IgD-negative memory B cell (primary cell): ENCODE data around the gene TMEM98. TPM values are rescaled to one million over a fixed set of nuclear protein-coding genes. Genes with fewer than 3 reads are reported as not detected.
"Not testable (repeated sequence)": the region's sequence is repeated elsewhere in the genome, so short reads cannot be mapped to it uniquely, and the experiment has no call there.

ENCODE experiments used
- H3K27ac Mint-ChIP-seq, 3 donors: one replicate each; pipeline ENCODE4 v1.8.0; 2020 to 2022; ENCODE audit warnings: mild to moderate bottlenecking in 3 of 3, mixed read lengths in 3 of 3, moderate library complexity in 1 of 3
- H3K27me3 Mint-ChIP-seq: one replicate; pipeline ENCODE4 v1.8.0; 2021; ENCODE audit warnings: mixed read lengths
- H3K36me3 Mint-ChIP-seq: one replicate; pipeline ENCODE4 v1.8.0; 2020; ENCODE audit warnings: mild to moderate bottlenecking, mixed read lengths
- H3K4me1 Mint-ChIP-seq, 3 donors: one replicate each; pipeline ENCODE4 v1.8.0; 2020 to 2022; ENCODE audit warnings: mixed read lengths in 3 of 3, mild to moderate bottlenecking in 1 of 3
- H3K4me3 Mint-ChIP-seq, 4 donors: one replicate each; pipeline ENCODE4 v1.8.0; 2020 to 2022; ENCODE audit warnings: mild to moderate bottlenecking in 4 of 4, mixed read lengths in 4 of 4, moderate library complexity in 3 of 4
- H3K9me3 Mint-ChIP-seq, 3 donors: one replicate each; pipeline ENCODE4 v1.8.0; 2020 to 2021; ENCODE audit warnings: mixed read lengths in 3 of 3, mild to moderate bottlenecking in 1 of 3
- polyA plus RNA-seq: library from polyadenylated mRNA; unstranded; fragments of 300-500 nt; fragmentation: Illumina TruSeq; gene quantifications from one replicate; pipeline ENCODE4 v1.2.3, GENCODE V29; 2021

Gene TMEM98
- polyA plus RNA-seq, 1 donor from 2014 or later: not detected

GRCh38 chr17:32969231-32969630, 41.3 kb downstream of the TMEM98 start:
- Mint-ChIP-seq H3K9me3 (peaks cover 0 to 11% (median 4%) of the 10 kb centered on the region in 3 donors), H3K27me3 (peaks cover 12% of the 10 kb centered on the region)
- not testable (repeated sequence) for H3K36me3 Mint-ChIP-seq, H3K4me1 Mint-ChIP-seq, H3K27ac Mint-ChIP-seq, H3K4me3 Mint-ChIP-seq

GRCh38 chr17:32970281-32970680, 42.3 kb downstream of the TMEM98 start:
- Mint-ChIP-seq H3K27ac (peak overlapping the region in 1 of 3 donors; percentile 80), H3K36me3 (peaks cover 1% of the 10 kb centered on the region)

GRCh38 chr17:32971171-32971570, 43.2 kb downstream of the TMEM98 start:
- Mint-ChIP-seq H3K27me3 (peaks cover 1% of the 10 kb centered on the region), H3K4me3 (no peak overlapping the region), H3K4me1 (peaks cover 0 to 2% (median 0%) of the 10 kb centered on the region in 3 donors), H3K27ac (no peak overlapping the region), H3K9me3 (peaks cover 0 to 8% (median 4%) of the 10 kb centered on the region in 3 donors), H3K36me3 (peaks cover 1% of the 10 kb centered on the region)

More at GRCh38 chr17:32970281-32970680, 42.3 kb downstream of the TMEM98 start:
- H3K4me3 Mint-ChIP-seq: peak overlapping the region in 1 of 4 donors; percentile 84
- H3K27me3 Mint-ChIP-seq: peaks cover 5% of the 10 kb centered on the region
- H3K9me3 Mint-ChIP-seq: peaks cover 0 to 11% (median 4%) of the 10 kb centered on the region in 3 donors
- H3K4me1 Mint-ChIP-seq: peaks cover 0 to 2% (median 0%) of the 10 kb centered on the region in 3 donors

GRCh38 chr17:32976131-32976530, 48.2 kb downstream of the TMEM98 start:
- Mint-ChIP-seq H3K9me3 (peaks cover 0 to 8% (median 3%) of the 10 kb centered on the region in 3 donors), H3K4me1 (peaks cover 0 to 2% (median 0%) of the 10 kb centered on the region in 3 donors), H3K27ac (no peak overlapping the region), H3K4me3 (no peak overlapping the region), H3K36me3 (peaks cover 1% of the 10 kb centered on the region), H3K27me3 (peaks cover 3% of the 10 kb centered on the region)

GRCh38 chr17:32976605-32977004, 48.7 kb downstream of the TMEM98 start:
- Mint-ChIP-seq H3K36me3 (peaks cover 3% of the 10 kb centered on the region), H3K4me3 (no peak overlapping the region), H3K27me3 (peaks cover 3% of the 10 kb centered on the region), H3K9me3 (peaks cover 0 to 7% (median 3%) of the 10 kb centered on the region in 3 donors), H3K27ac (no peak overlapping the region), H3K4me1 (peaks cover 0 to 2% (median 0%) of the 10 kb centered on the region in 3 donors)

- Mint-ChIP-seq H3K27me3 (peaks cover 9% of the 10 kb centered on the region), H3K4me3 (no peak overlapping the region), H3K4me1 (no peaks in the 10 kb centered on the region), H3K9me3 (peaks cover 2 to 13% (median 10%) of the 10 kb centered on the region in 3 donors), H3K27ac (no peak overlapping the region), H3K36me3 (peaks cover 2% of the 10 kb centered on the region)
Measured at GRCh38 chr17:32980230-32980629, 52.3 kb downstream of the TMEM98 start.

GRCh38 chr17:32981611-32982010, 53.7 kb downstream of the TMEM98 start:
- H3K27me3 Mint-ChIP-seq, H3K4me3 Mint-ChIP-seq, H3K27ac Mint-ChIP-seq, H3K36me3 Mint-ChIP-seq, H3K4me1 Mint-ChIP-seq: not testable (repeated sequence)
- H3K9me3 Mint-ChIP-seq: peaks cover 2 to 13% (median 10%) of the 10 kb centered on the region in 3 donors

GRCh38 chr17:32985050-32985756, 57.2 kb downstream of the TMEM98 start:
- peaks cover 12 to 31% (median 19%) of the 10 kb centered on the region in 3 donors for H3K9me3 Mint-ChIP-seq
- peak overlapping the region in 1 of 4 donors; percentile 34 for H3K4me3 Mint-ChIP-seq
- H3K27me3 Mint-ChIP-seq: peaks cover 6% of the 10 kb centered on the region
- peaks cover 0 to 5% (median 0%) of the 10 kb centered on the region in 3 donors for H3K4me1 Mint-ChIP-seq
- peaks cover 3% of the 10 kb centered on the region for H3K36me3 Mint-ChIP-seq
- H3K27ac Mint-ChIP-seq: no peak overlapping the region

GRCh38 chr17:32987453-32987805, 59.5 kb downstream of the TMEM98 start:
- not testable (repeated sequence) for H3K27ac Mint-ChIP-seq, H3K4me1 Mint-ChIP-seq, H3K27me3 Mint-ChIP-seq, H3K4me3 Mint-ChIP-seq, H3K36me3 Mint-ChIP-seq
- H3K9me3 Mint-ChIP-seq: peaks cover 10 to 20% (median 12%) of the 10 kb centered on the region in 3 donors

GRCh38 chr17:32987868-32988267, 59.9 kb downstream of the TMEM98 start:
- Mint-ChIP-seq H3K9me3 (peaks cover 10 to 18% (median 12%) of the 10 kb centered on the region in 3 donors), H3K4me3 (peak overlapping the region in 1 of 4 donors; percentile 65)
- H3K36me3 Mint-ChIP-seq, H3K4me1 Mint-ChIP-seq, H3K27ac Mint-ChIP-seq, H3K27me3 Mint-ChIP-seq: not testable (repeated sequence)

- no peak overlapping the region for H3K27ac Mint-ChIP-seq
- peaks cover 10 to 18% (median 12%) of the 10 kb centered on the region in 3 donors for H3K9me3 Mint-ChIP-seq
- peaks cover 2% of the 10 kb centered on the region for H3K36me3 Mint-ChIP-seq
- peaks cover 0 to 5% (median 0%) of the 10 kb centered on the region in 3 donors for H3K4me1 Mint-ChIP-seq
- no peak overlapping the region for H3K4me3 Mint-ChIP-seq
- H3K27me3 Mint-ChIP-seq: peaks cover 1% of the 10 kb centered on the region
Measured at GRCh38 chr17:32988481-32989101, 60.6 kb downstream of the TMEM98 start.

GRCh38 chr17:32992321-32993033, 64.5 kb downstream of the TMEM98 start:
- H3K36me3 Mint-ChIP-seq: peaks cover 2% of the 10 kb centered on the region
- H3K4me3 Mint-ChIP-seq: no peak overlapping the region
- no peaks in the 10 kb centered on the region for H3K27me3 Mint-ChIP-seq
- no peaks in the 10 kb centered on the region for H3K4me1 Mint-ChIP-seq
- no peak overlapping the region for H3K27ac Mint-ChIP-seq
- peaks cover 10 to 18% (median 10%) of the 10 kb centered on the region in 3 donors for H3K9me3 Mint-ChIP-seq

- Mint-ChIP-seq H3K4me1 (peaks cover 5 to 6% (median 5%) of the 10 kb centered on the region in 3 donors), H3K4me3 (no peak overlapping the region), H3K27ac (no peak overlapping the region), H3K27me3 (peaks cover 7% of the 10 kb centered on the region), H3K36me3 (no peaks in the 10 kb centered on the region), H3K9me3 (peaks cover 0 to 4% (median 4%) of the 10 kb centered on the region in 3 donors)
Measured at GRCh38 chr17:32993977-32994376, 66.0 kb downstream of the TMEM98 start.
